Measurements from ENCODE around the gene FSTL5.

DNA sequence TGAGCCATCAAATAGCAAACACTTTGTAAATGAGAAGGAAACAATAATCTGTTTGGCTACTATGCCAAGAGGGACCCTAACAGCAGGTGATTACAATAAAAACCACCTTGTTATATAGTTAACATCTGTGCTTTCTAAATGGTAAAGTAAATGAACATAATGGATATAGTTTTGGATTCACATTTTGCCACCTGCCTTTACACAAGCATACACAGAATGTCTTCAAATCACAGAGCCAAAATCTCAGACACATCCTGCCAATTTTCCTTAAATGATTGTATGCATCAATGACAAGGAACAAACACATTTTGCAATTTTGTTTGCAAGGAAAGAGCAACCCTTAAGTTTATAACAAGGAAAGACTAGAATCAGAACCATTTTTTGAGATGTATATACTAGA lies 334.2 kb downstream of the FSTL5 start:
- TF ChIP-seq CBX8 (IDR thresholded peaks at IDR 0.05; ENCODE audit: borderline replicate concordance, extremely low read depth, low read depth, low read length, poor library complexity, severe bottlenecking), result no peak
- TF ChIP-seq EZH2 (IDR thresholded peaks at IDR 0.05; ENCODE audit: borderline replicate concordance, low read depth, low read length), result no peak
- TF ChIP-seq, protein P1, sequence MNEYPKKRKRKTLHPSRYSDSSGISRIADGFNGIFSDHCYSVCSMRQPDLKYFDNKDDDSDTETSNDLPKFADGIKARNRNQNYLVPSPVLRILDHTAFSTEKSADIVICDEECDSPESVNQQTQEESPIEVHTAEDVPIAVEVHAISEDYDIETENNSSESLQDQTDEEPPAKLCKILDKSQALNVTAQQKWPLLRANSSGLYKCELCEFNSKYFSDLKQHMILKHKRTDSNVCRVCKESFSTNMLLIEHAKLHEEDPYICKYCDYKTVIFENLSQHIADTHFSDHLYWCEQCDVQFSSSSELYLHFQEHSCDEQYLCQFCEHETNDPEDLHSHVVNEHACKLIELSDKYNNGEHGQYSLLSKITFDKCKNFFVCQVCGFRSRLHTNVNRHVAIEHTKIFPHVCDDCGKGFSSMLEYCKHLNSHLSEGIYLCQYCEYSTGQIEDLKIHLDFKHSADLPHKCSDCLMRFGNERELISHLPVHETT (CRISPR knock-in tag; conservative IDR thresholded peaks at IDR 0.05 in 1 of 2, IDR thresholded peaks at IDR 0.05 in 1 of 2), result no peak
- TF ChIP-seq POLR2A (conservative IDR thresholded peaks at IDR 0.05), result no peak
